Skin of body (tissue), 2 donors: ENCODE data around the gene CA6. TPM values are rescaled to one million over a fixed set of nuclear protein-coding genes. Genes with fewer than 3 reads are reported as not detected.
"Not testable (repeated sequence)": the region's sequence is repeated elsewhere in the genome, so short reads cannot be mapped to it uniquely, and the experiment has no call there.

Source experiments
- DNase-seq: peaks from one replicate; lab custom pipeline; 2025; lab: John Stamatoyannopoulos, UW
- total RNA-seq: library from RNA; depleted of rRNA; stranded (reverse); fragments of >200 nt; gene quantifications from one replicate; pipeline ENCODE4 v1.2.3, GENCODE V29; 2014

CA6 gene
- 4.8 TPM for total RNA-seq

- DNase-seq: no peak
These were observed at the start of gene CA6 for GRCh38 chr1:8945568-8945967. CA6 (plus strand) TSS chr1:8945868; CDS start chr1:8945887, 19 bp downstream.

- DNase-seq: not testable (repeated sequence)
These were observed 48.9 kb upstream of the CA6 start for GRCh38 chr1:8896775-8897174.

- DNase-seq: not testable (repeated sequence)
These were observed 48.2 kb upstream of the CA6 start for GRCh38 chr1:8897505-8897904.

- not testable (repeated sequence) for DNase-seq
These were observed 47.2 kb upstream of the CA6 start for GRCh38 chr1:8898418-8898817.

GRCh38 chr1:8899046-8899445, 46.6 kb upstream of the CA6 start:
- DNase-seq: no peak

- DNase-seq: not testable (repeated sequence)
These were observed 45.0 kb upstream of the CA6 start for GRCh38 chr1:8900684-8901083.

GRCh38 chr1:8902765-8903164, 42.9 kb upstream of the CA6 start:
- DNase-seq: no peak

- no peak for DNase-seq
These were observed 42.3 kb upstream of the CA6 start for GRCh38 chr1:8903410-8903809.

- no peak for DNase-seq
These were observed 41.6 kb upstream of the CA6 start for GRCh38 chr1:8903908-8904650.

GRCh38 chr1:8905582-8906191, 40.0 kb upstream of the CA6 start:
- peak; percentile 32 for DNase-seq

GRCh38 chr1:8908388-8909151, 37.1 kb upstream of the CA6 start:
- no peak for DNase-seq

- DNase-seq: no peak
These were observed 35.3 kb upstream of the CA6 start for GRCh38 chr1:8910331-8910730.

- DNase-seq: no peak
These were observed 34.8 kb upstream of the CA6 start for GRCh38 chr1:8910914-8911313.

GRCh38 chr1:8911416-8912309, 34.0 kb upstream of the CA6 start:
- DNase-seq: no peak

GRCh38 chr1:8913457-8913856, 32.2 kb upstream of the CA6 start:
- DNase-seq: no peak

GRCh38 chr1:8914466-8914865, 31.2 kb upstream of the CA6 start:
- no peak for DNase-seq

- DNase-seq: no peak
These were observed 30.2 kb upstream of the CA6 start for GRCh38 chr1:8915446-8915845.

GRCh38 chr1:8917536-8917935, 28.1 kb upstream of the CA6 start:
- not testable (repeated sequence) for DNase-seq

- no peak for DNase-seq
These were observed 22.7 kb upstream of the CA6 start for GRCh38 chr1:8922962-8923361.

- no peak for DNase-seq
These were observed 20.3 kb upstream of the CA6 start for GRCh38 chr1:8925406-8925805.

- DNase-seq: no peak
These were observed 19.7 kb upstream of the CA6 start for GRCh38 chr1:8925960-8926359.
